GM23338 (cell line): ENCODE measurements around the gene RUNX3. TPM values are rescaled to one million over a fixed set of nuclear protein-coding genes. Genes with fewer than 3 reads are reported as not detected.

ENCODE experiments used
- ATAC-seq: fragments of 200-7000 bp; cut with Tn5 transposase; 3 replicates; pipeline ENCODE4 v1.9.1; 2020
- DNase-seq: peaks from one replicate; pipeline ENCODE4 v3.0.0-alpha.2; 2015; ENCODE audit warnings: low spot score
- H2AFZ ChIP-seq: fragments of 200-600 bp; sonication (generic); 2 replicates; pipeline ENCODE4 v1.8.0; 2016; ENCODE audit warnings: antibody characterized with exemption, mild to moderate bottlenecking, moderate library complexity
- H3F3A ChIP-seq: fragments of 200-600 bp; sonication (generic); replicated peaks from 2 replicates; pipeline ENCODE4 v1.8.0; 2017; ENCODE audit warnings: antibody characterized with exemption, mixed run types, low read depth
- H3K27ac ChIP-seq: fragments of 200-600 bp; sonication (generic); 2 replicates; pipeline ENCODE4 v1.6.1; 2016; ENCODE audit warnings: low read depth
- H3K27me3 ChIP-seq: fragments of 200-600 bp; sonication (generic); 2 replicates; pipeline ENCODE4 v1.8.0; 2016; ENCODE audit warnings: mild to moderate bottlenecking, mixed run types, moderate library complexity; ENCODE audit not compliant: insufficient read depth
- H3K36me3 ChIP-seq: fragments of 200-600 bp; sonication (generic); 2 replicates; pipeline ENCODE4 v1.8.0; 2016; ENCODE audit warnings: mild to moderate bottlenecking; ENCODE audit not compliant: insufficient read depth
- H3K4me1 ChIP-seq: fragments of 200-600 bp; sonication (generic); 2 replicates; pipeline ENCODE4 v1.8.0; 2016; ENCODE audit warnings: mild to moderate bottlenecking, moderate library complexity; ENCODE audit not compliant: insufficient read depth
- H3K4me2 ChIP-seq: fragments of 200-600 bp; sonication (generic); 2 replicates; pipeline ENCODE4 v1.7.1; 2017; ENCODE audit warnings: mixed run types
- H3K4me3 ChIP-seq: fragments of 200-600 bp; sonication (generic); 2 replicates; pipeline ENCODE4 v1.6.1; 2016; ENCODE audit warnings: mixed run types
- H3K79me2 ChIP-seq: fragments of 200-600 bp; sonication (generic); replicated peaks from 2 replicates; pipeline ENCODE4 v1.8.0; 2017; ENCODE audit warnings: mild to moderate bottlenecking; ENCODE audit not compliant: insufficient read depth
- H3K9me2 ChIP-seq: fragments of 200-600 bp; sonication (generic); 2 replicates; pipeline ENCODE4 v1.8.0; 2017; ENCODE audit not compliant: insufficient read depth
- H4K20me1 ChIP-seq: fragments of 200-600 bp; sonication (generic); replicated peaks from 2 replicates; pipeline ENCODE4 v1.8.0; 2017; ENCODE audit warnings: mild to moderate bottlenecking; ENCODE audit not compliant: insufficient read depth
- H3K27ac Mint-ChIP-seq: 2 replicates; pipeline ENCODE4 v1.8.0; 2020; ENCODE audit warnings: inconsistent platforms, mild to moderate bottlenecking, moderate library complexity, mixed read lengths
- H3K27me3 Mint-ChIP-seq: 3 replicates; pipeline ENCODE4 v1.8.0; 2022; ENCODE audit warnings: low read depth, mild to moderate bottlenecking, moderate library complexity, mixed read lengths, inconsistent platforms; ENCODE audit not compliant: insufficient read depth, poor library complexity
- H3K36me3 Mint-ChIP-seq: 3 replicates; pipeline ENCODE4 v1.8.0; 2021; ENCODE audit warnings: low read depth, mild to moderate bottlenecking, inconsistent platforms, moderate library complexity, mixed read lengths
- H3K4me1 Mint-ChIP-seq: 3 replicates; pipeline ENCODE4 v1.8.0; 2020; ENCODE audit warnings: mild to moderate bottlenecking, inconsistent platforms, mixed read lengths
- H3K4me3 Mint-ChIP-seq: 3 replicates; pipeline ENCODE4 v1.8.0; 2021; ENCODE audit warnings: moderate library complexity, mild to moderate bottlenecking, inconsistent platforms, mixed read lengths
- H3K9me3 Mint-ChIP-seq: 3 replicates; pipeline ENCODE4 v1.8.0; 2020; ENCODE audit warnings: moderate library complexity, mild to moderate bottlenecking, inconsistent platforms, mixed read lengths
- CREB1 ChIP-seq: fragments of 250-450 bp; sonication (Bioruptor Pico); IDR thresholded peaks from 2 replicates; pipeline ENCODE4 v1.5.0; 2020; ENCODE audit warnings: low read depth, mild to moderate bottlenecking, moderate library complexity
- CTCF ChIP-seq, 2 experiments: fragments of 200-600 bp in 1 of 2; sonication (generic) in 1 of 2; conservative IDR thresholded peaks; 2 replicates each; pipeline versions ENCODE4 v1.5.1 to v1.6.1; 2016 to 2017; ENCODE audit warnings: antibody characterized with exemption in 2 of 2, low read depth in 2 of 2, mild to moderate bottlenecking in 2 of 2, moderate library complexity in 1 of 2
- ETS1 ChIP-seq: IDR thresholded peaks from 2 replicates; pipeline ENCODE4 v1.6.1; 2016; ENCODE audit warnings: antibody characterized with exemption
- EZH2 ChIP-seq: fragments of 200-600 bp; sonication (generic); IDR thresholded peaks from one replicate; pipeline ENCODE4 v1.8.0; 2017; ENCODE audit warnings: antibody characterized with exemption, mild to moderate bottlenecking, low read depth; ENCODE audit not compliant: unreplicated experiment
- EZH2phosphoT487 ChIP-seq: fragments of 200-600 bp; sonication (generic); IDR thresholded peaks from one replicate; pipeline ENCODE4 v1.8.1; 2018; ENCODE audit warnings: antibody characterized with exemption; ENCODE audit not compliant: unreplicated experiment
- JUNB ChIP-seq: IDR thresholded peaks from one replicate; pipeline ENCODE4 v1.6.1; 2016; ENCODE audit warnings: antibody characterized with exemption; ENCODE audit not compliant: unreplicated experiment
- NANOG ChIP-seq: IDR thresholded peaks from 2 replicates; pipeline ENCODE4 v1.6.1; 2016; ENCODE audit warnings: antibody characterized with exemption, borderline replicate concordance
- POLR2AphosphoS5 ChIP-seq: IDR thresholded peaks from 2 replicates; pipeline ENCODE4 v1.6.1; 2016; ENCODE audit warnings: antibody characterized with exemption, low read depth
- REST ChIP-seq: IDR thresholded peaks from one replicate; pipeline ENCODE4 v1.6.1; 2018; ENCODE audit warnings: antibody characterized with exemption; ENCODE audit not compliant: unreplicated experiment
- STAT1 ChIP-seq: IDR thresholded peaks from one replicate; pipeline ENCODE4 v1.6.1; 2016; ENCODE audit warnings: antibody characterized with exemption; ENCODE audit not compliant: unreplicated experiment
- ZNF114 ChIP-seq: fragments of 250-450 bp; sonication (Bioruptor Pico); IDR thresholded peaks from 2 replicates; pipeline ENCODE4 v1.5.0; 2020; ENCODE audit warnings: mild to moderate bottlenecking, moderate library complexity
- ZNF331 ChIP-seq: fragments of 250-450 bp; sonication (Bioruptor Pico); IDR thresholded peaks from 2 replicates; pipeline ENCODE4 v1.5.0; 2020; ENCODE audit warnings: low read depth, mild to moderate bottlenecking, moderate library complexity
- polyA plus RNA-seq: library from polyadenylated mRNA; unstranded; fragments of >200 nt; fragmentation: Nextera tagmentation; extraction: Ambion mirVana; gene quantifications from 2 replicates; pipeline ENCODE4 v1.2.1, GENCODE V29; 2016
- total RNA-seq: library from RNA; depleted of rRNA; stranded (reverse); fragments of >200 nt; shearing (Covaris generic); gene quantifications from 2 replicates; pipeline ENCODE4 v1.2.3, GENCODE V29; 2014

RUNX3 gene
- total and polyA plus RNA-seq, 2 experiments from 2014 or later = 0.23 to 0.73 TPM

GRCh38 chr1:24926563-24927249 lies 3.4 kb downstream of the RUNX3 start:
- Histone ChIP-seq H3K4me1 (peaks cover 43% of the 10 kb centered on the region), H3K36me3 (no peaks in the 10 kb centered on the region), H3K9me2 (no peaks in the 10 kb centered on the region), H3F3A (peaks cover 25% of the 10 kb centered on the region; the same call in 1 of the 2 replicates), H2AFZ (peak overlapping the region; percentile 2; the same call in 1 of the 2 replicates), H4K20me1 (no peaks in the 10 kb centered on the region), H3K27me3 (peaks cover 74% of the 10 kb centered on the region), H3K79me2 (no peaks in the 10 kb centered on the region), H3K27ac (no peak overlapping the region), H3K4me2 (peak overlapping the region; percentile 89), H3K4me3 (peak overlapping the region; percentile 63)
- no peak for TF ChIP-seq ETS1
- 0 out of 4 replicates have a peak, but pooled peaks of 1 of the 2 experiments have one; percentile 1 for TF ChIP-seq CTCF (conservative IDR thresholded peaks at IDR 0.05; ENCODE audit: low read depth in 2 of 2)
- ATAC-seq (peak; percentile 35), DNase-seq (peak; percentile 75)
- Mint-ChIP-seq H3K36me3 (no peaks in the 10 kb centered on the region), H3K4me1 (peaks cover 35% of the 10 kb centered on the region), H3K9me3 (peaks cover 4% of the 10 kb centered on the region; the same call in 1 of the 3 replicates), H3K27me3 (peaks cover 64% of the 10 kb centered on the region), H3K27ac (no peak overlapping the region), H3K4me3 (peak overlapping the region; percentile 58)

- H3F3A ChIP-seq = peaks cover 25% of the 10 kb centered on the region; the same call in 1 of the 2 replicates
- H3K27me3 Mint-ChIP-seq = peaks cover 56% of the 10 kb centered on the region
- no peak for DNase-seq
- H2AFZ ChIP-seq = 0 out of 2 replicates have a peak overlapping the region, but pooled peaks have one; percentile 23
- peaks cover 38% of the 10 kb centered on the region for H3K4me1 ChIP-seq
- H4K20me1 ChIP-seq = no peaks in the 10 kb centered on the region
- H3K4me3 ChIP-seq = peak overlapping the region; percentile 63
- H3K27ac ChIP-seq = no peak overlapping the region
- no peaks in the 10 kb centered on the region for H3K36me3 Mint-ChIP-seq
- H3K4me1 Mint-ChIP-seq = peaks cover 29% of the 10 kb centered on the region
- no peaks in the 10 kb centered on the region for H3K9me3 Mint-ChIP-seq
- H3K27me3 ChIP-seq = peaks cover 67% of the 10 kb centered on the region
- no peaks in the 10 kb centered on the region for H3K9me2 ChIP-seq
- peak; percentile 6 for ATAC-seq
- H3K79me2 ChIP-seq = no peaks in the 10 kb centered on the region
- no peak overlapping the region for H3K27ac Mint-ChIP-seq
- peak overlapping the region; percentile 89; the same call in 1 of the 2 replicates for H3K4me2 ChIP-seq
- peak overlapping the region; percentile 58 for H3K4me3 Mint-ChIP-seq
- H3K36me3 ChIP-seq = no peaks in the 10 kb centered on the region
- no peak for TF ChIP-seq ETS1
- no peak for TF ChIP-seq ZNF114 (CRISPR knock-in tag)
- TF ChIP-seq CTCF (conservative IDR thresholded peaks at IDR 0.05; ENCODE audit: low read depth in 2 of 2) = no peak
- no peak for TF ChIP-seq JUNB
- TF ChIP-seq NANOG = no peak
- no peak for TF ChIP-seq CREB1 (CRISPR knock-in tag)
- no peak for TF ChIP-seq REST
- TF ChIP-seq EZH2phosphoT487 = no peak
- TF ChIP-seq EZH2 = no peak
- TF ChIP-seq ZNF331 (CRISPR knock-in tag) = no peak
- no peak for TF ChIP-seq POLR2AphosphoS5
- TF ChIP-seq STAT1 = no peak
These were observed 4.1 kb downstream of the RUNX3 start for GRCh38 chr1:24925963-24926362.
